Ascending aorta (tissue), 2 donors: ENCODE data around the gene MAFB. TPM values are rescaled to one million over a fixed set of nuclear protein-coding genes. Genes with fewer than 3 reads are reported as not detected.

ENCODE experiments used
- DNase-seq, 2 donors: peaks; one replicate each; pipeline ENCODE4 v3.0.0-alpha.2; 2019; ENCODE audit warnings: low spot score in 2 of 2
- H3K27ac ChIP-seq, 2 donors: fragments of 200-600 bp; sonication (generic); one replicate each; pipeline ENCODE4 v1.5.1; 2016 to 2017; ENCODE audit warnings: mild to moderate bottlenecking in 1 of 2
- H3K27me3 ChIP-seq: fragments of 200-600 bp; sonication (generic); one replicate; pipeline ENCODE4 v1.5.1; 2017
- H3K36me3 ChIP-seq, 2 donors: fragments of 200-600 bp; sonication (generic); one replicate each; pipeline ENCODE4 v1.5.1; 2016
- H3K4me1 ChIP-seq, 2 donors: fragments of 200-600 bp; sonication (generic); one replicate each; pipeline ENCODE4 v1.5.1; 2016 to 2017; ENCODE audit warnings: mild to moderate bottlenecking in 1 of 2
- H3K4me3 ChIP-seq, 2 donors: fragments of 200-600 bp; sonication (generic); one replicate each; pipeline ENCODE4 v1.5.1; 2016 to 2017; ENCODE audit warnings: mild to moderate bottlenecking in 1 of 2
- H3K9me3 ChIP-seq, 2 donors: fragments of 200-600 bp; sonication (generic); one replicate each; pipeline ENCODE4 v1.5.1; 2016
- intact Hi-C: fragments of 100-400 bp; cut with DNase I; formaldehyde crosslinking; loops from one replicate; pipeline ENCODE4 v1.15.1; 2023
- total RNA-seq: library from RNA; depleted of rRNA; stranded (reverse); fragments of >200 nt; gene quantifications from one replicate; pipeline ENCODE4 v1.1.0, GENCODE V29; 2016
- TF ChIP-seq, protein P1 (sequence below), 3 experiments: fragments of 200-600 bp in 2 of 3; fragments of 450-650 bp in 1 of 3; sonication (generic) in 2 of 3; IDR thresholded peaks; one replicate each; pipeline ENCODE4 v1.5.1; 2016 to 2019; ENCODE audit warnings: antibody characterized with exemption in 3 of 3, mild to moderate bottlenecking in 1 of 3, moderate library complexity in 1 of 3

Gene MAFB
- total RNA-seq, 1 donor from 2014 or later = 84.6 TPM

DNA sequence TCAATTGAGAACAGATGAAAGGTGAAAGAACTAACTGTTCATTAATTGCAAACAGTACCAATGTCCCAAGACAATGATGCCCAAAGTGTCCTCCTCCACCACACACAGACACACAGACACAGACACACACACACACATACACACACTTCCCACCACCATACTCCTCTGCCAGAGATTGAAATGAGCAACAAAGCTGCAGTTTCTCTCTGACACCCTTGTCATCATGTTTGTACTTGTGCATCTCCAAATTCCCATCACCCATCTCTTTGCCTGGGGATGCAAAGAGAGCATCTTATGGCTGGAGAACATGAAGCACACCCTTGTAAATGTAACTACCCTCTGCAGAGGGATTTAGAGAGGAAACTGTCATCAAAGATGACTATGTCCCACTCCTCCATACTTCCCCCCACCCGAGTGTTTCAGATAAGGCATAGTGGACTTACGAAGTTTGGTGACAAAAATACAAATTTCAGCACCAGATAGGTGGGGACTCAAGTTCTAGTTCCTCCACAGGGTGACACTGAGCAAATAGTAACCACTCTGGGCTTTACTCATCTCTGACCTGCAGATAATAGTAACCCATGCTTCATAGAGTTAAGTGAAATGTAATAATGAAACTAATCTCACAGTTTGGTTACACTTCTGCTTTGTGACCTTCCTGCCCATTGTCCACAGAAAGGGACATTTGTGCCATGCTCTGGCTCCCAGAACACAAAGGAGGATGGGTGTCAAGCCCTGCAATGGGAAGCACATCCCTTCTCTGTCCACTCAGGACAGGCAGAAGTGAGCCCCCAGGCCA, 8.7 kb downstream of the MAFB start:
- H3K4me1 ChIP-seq = no peaks in the 10 kb centered on the region
- no peak for DNase-seq
- no peaks in the 10 kb centered on the region for H3K36me3 ChIP-seq
- TF ChIP-seq, protein P1, sequence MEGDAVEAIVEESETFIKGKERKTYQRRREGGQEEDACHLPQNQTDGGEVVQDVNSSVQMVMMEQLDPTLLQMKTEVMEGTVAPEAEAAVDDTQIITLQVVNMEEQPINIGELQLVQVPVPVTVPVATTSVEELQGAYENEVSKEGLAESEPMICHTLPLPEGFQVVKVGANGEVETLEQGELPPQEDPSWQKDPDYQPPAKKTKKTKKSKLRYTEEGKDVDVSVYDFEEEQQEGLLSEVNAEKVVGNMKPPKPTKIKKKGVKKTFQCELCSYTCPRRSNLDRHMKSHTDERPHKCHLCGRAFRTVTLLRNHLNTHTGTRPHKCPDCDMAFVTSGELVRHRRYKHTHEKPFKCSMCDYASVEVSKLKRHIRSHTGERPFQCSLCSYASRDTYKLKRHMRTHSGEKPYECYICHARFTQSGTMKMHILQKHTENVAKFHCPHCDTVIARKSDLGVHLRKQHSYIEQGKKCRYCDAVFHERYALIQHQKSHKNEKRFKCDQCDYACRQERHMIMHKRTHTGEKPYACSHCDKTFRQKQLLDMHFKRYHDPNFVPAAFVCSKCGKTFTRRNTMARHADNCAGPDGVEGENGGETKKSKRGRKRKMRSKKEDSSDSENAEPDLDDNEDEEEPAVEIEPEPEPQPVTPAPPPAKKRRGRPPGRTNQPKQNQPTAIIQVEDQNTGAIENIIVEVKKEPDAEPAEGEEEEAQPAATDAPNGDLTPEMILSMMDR (IDR thresholded peaks at IDR 0.05) = no peak
- no peaks in the 10 kb centered on the region for H3K27me3 ChIP-seq
- no peaks in the 10 kb centered on the region for H3K9me3 ChIP-seq
- no peak overlapping the region for H3K4me3 ChIP-seq
- intact Hi-C loops = loop anchor here (10.0 kb wide), 1 partner anchor 486 kb away; no protein-coding TSS in a partner anchor
- no peak overlapping the region for H3K27ac ChIP-seq

- H3K36me3 ChIP-seq = no peaks in the 10 kb centered on the region
- no peaks in the 10 kb centered on the region for H3K27me3 ChIP-seq
- H3K4me3 ChIP-seq = no peak overlapping the region
- DNase-seq = no peak
- no peak overlapping the region for H3K27ac ChIP-seq
- intact Hi-C loops = no loop called here
- H3K9me3 ChIP-seq = no peaks in the 10 kb centered on the region
- TF ChIP-seq, protein P1 (IDR thresholded peaks at IDR 0.05) = no peak
- H3K4me1 ChIP-seq = no peaks in the 10 kb centered on the region
Observed at GRCh38 chr20:40679184-40679583, 9.9 kb downstream of the MAFB start.

- H3K4me1 ChIP-seq = no peaks in the 10 kb centered on the region
- H3K4me3 ChIP-seq = no peak overlapping the region
- DNase-seq = no peak
- H3K27me3 ChIP-seq = no peaks in the 10 kb centered on the region
- no peaks in the 10 kb centered on the region for H3K9me3 ChIP-seq
- no peak overlapping the region for H3K27ac ChIP-seq
- H3K36me3 ChIP-seq = no peaks in the 10 kb centered on the region
- intact Hi-C loops = no loop called here
- TF ChIP-seq, protein P1 (IDR thresholded peaks at IDR 0.05) = no peak
Observed at GRCh38 chr20:40678286-40678875, 10.7 kb downstream of the MAFB start.

DNA sequence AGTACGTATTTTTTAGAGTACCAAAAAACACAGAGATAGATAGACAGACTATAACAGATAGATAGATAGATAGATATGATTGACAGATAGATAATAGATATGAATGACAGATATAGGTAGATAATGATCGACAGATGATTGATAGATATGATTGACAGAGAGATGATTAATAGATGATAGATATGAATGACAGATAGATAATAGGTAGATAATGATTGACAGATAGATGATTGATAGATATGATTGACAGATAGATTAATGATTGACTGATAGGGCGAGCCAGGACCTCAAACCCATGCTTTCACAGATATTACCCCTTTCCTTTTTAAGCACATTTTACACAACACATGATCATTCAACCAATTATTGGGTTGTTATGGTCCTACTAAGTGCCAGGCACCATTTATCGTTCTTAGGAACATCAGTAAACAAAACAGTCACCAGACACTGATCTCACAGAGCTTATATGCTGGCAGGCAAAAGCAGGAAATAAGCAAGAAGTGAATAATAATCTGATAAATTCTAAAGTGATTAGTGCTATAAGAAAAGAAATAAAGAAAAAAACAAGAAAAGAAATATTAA, 11.6 kb downstream of the MAFB start:
- H3K9me3 ChIP-seq = no peaks in the 10 kb centered on the region
- H3K4me1 ChIP-seq = no peaks in the 10 kb centered on the region
- no peaks in the 10 kb centered on the region for H3K36me3 ChIP-seq
- DNase-seq = no peak
- TF ChIP-seq, protein P1 (IDR thresholded peaks at IDR 0.05) = no peak
- H3K27ac ChIP-seq = no peak overlapping the region
- no peak overlapping the region for H3K4me3 ChIP-seq
- no peaks in the 10 kb centered on the region for H3K27me3 ChIP-seq
- intact Hi-C loops = no loop called here

- no peaks in the 10 kb centered on the region for H3K36me3 ChIP-seq
- peak overlapping the region in 1 of 2 donors; percentile 32 for H3K4me3 ChIP-seq
- H3K9me3 ChIP-seq = no peaks in the 10 kb centered on the region
- no peaks in the 10 kb centered on the region for H3K27me3 ChIP-seq
- no peak overlapping the region for H3K27ac ChIP-seq
- intact Hi-C loops = no loop called here
- no peaks in the 10 kb centered on the region for H3K4me1 ChIP-seq
- DNase-seq = no peak
- TF ChIP-seq, protein P1 (IDR thresholded peaks at IDR 0.05) = no peak
Observed at GRCh38 chr20:40676491-40677269, 12.4 kb downstream of the MAFB start.
